Endothelial cell of umbilical vein (primary cell): Measurements from ENCODE around the gene HENMT1. TPM values are rescaled to one million over a fixed set of nuclear protein-coding genes. Genes with fewer than 3 reads are reported as not detected.

Experiments
- BruUV-seq: library from RNA; stranded (reverse); fragments of 400-500 nt; replicated peaks from 2 replicates; lab custom pipeline; 2021; lab: Mats Ljungman, UMichigan
- CTCF ChIA-PET: fragments of 300-600, 350-600 bp; sonication (Branson Sonifier 250); formaldehyde crosslinking; loops from one replicate; lab custom pipeline; 2021; ENCODE audit warnings: antibody characterized with exemption, inconsistent platforms; lab: Charles Lee
- POLR2A ChIA-PET: fragments of 300-600, 350-600 bp; sonication (Branson Sonifier 250); formaldehyde crosslinking; loops from one replicate; lab custom pipeline; 2021; ENCODE audit warnings: antibody characterized with exemption, inconsistent platforms; lab: Charles Lee
- DNase-seq: peaks from one replicate; pipeline ENCODE4 v3.0.0-alpha.2; 2011; ENCODE audit warnings: low read depth, low spot score
- FAIRE-seq: peaks from 2 replicates; lab custom pipeline; 2011; peaks lifted over from hg19 to GRCh38; lab: Jason Lieb, UNC
- H2AFZ ChIP-seq: 2 replicates; pipeline ENCODE4 v1.6.0; 2012; ENCODE audit warnings: low read depth, low read length, control low read depth, inconsistent platforms
- H3K27ac ChIP-seq: 2 replicates; pipeline ENCODE4 v1.5.1; 2011; ENCODE audit warnings: low read depth, mild to moderate bottlenecking, control low read depth, low read length, moderate library complexity; ENCODE audit not compliant: insufficient read depth
- H3K27me3 ChIP-seq, 2 experiments: 2 replicates each; pipeline versions ENCODE4 v1.6.0 to v1.6.1; 2011; ENCODE audit warnings: low read length in 2 of 2, mixed read lengths in 1 of 2; ENCODE audit not compliant: control insufficient read depth in 2 of 2, insufficient read depth in 2 of 2
- H3K36me3 ChIP-seq, 2 experiments: 2 replicates in 1 of 2; 3 replicates in 1 of 2; pipeline ENCODE4 v1.5.1; 2011; ENCODE audit warnings: low read length in 2 of 2, mild to moderate bottlenecking in 1 of 2, moderate library complexity in 1 of 2; ENCODE audit not compliant: control insufficient read depth in 2 of 2, insufficient read depth in 2 of 2; ENCODE audit errors: extremely low read depth in 1 of 2
- H3K4me1 ChIP-seq: 3 replicates; pipeline ENCODE4 v1.5.1; 2011; ENCODE audit warnings: mild to moderate bottlenecking, low read length; ENCODE audit not compliant: control insufficient read depth, insufficient read depth; ENCODE audit errors: extremely low read depth
- H3K4me2 ChIP-seq: 2 replicates; pipeline ENCODE4 v1.6.1; 2011; ENCODE audit warnings: low read length, control low read depth, mixed read lengths; ENCODE audit not compliant: insufficient read depth
- H3K4me3 ChIP-seq, 3 experiments: fragments of 200-600 bp in 1 of 3; sonication (generic), shearing (Covaris generic) in 1 of 3; replicated peaks in 1 of 3; 2 replicates each; pipeline ENCODE4 v1.5.1; 2011 to 2016; ENCODE audit warnings: control low read depth in 3 of 3, low read length in 3 of 3, mild to moderate bottlenecking in 2 of 3, inconsistent platforms in 1 of 3, low read depth in 1 of 3, moderate library complexity in 1 of 3; ENCODE audit not compliant: insufficient read depth in 1 of 3
- H3K79me2 ChIP-seq: 2 replicates; pipeline ENCODE4 v1.6.0; 2012; ENCODE audit warnings: low read length, inconsistent platforms; ENCODE audit not compliant: control insufficient read depth, insufficient read depth
- H3K9ac ChIP-seq: replicated peaks from 2 replicates; pipeline ENCODE3; 2011; ENCODE audit warnings: low read length, control low read depth; ENCODE audit not compliant: insufficient read depth; ENCODE audit errors: extremely low read depth
- H3K9me1 ChIP-seq: replicated peaks from 3 replicates; pipeline ENCODE4 v1.6.0; 2011; ENCODE audit warnings: mild to moderate bottlenecking, low read length; ENCODE audit not compliant: control insufficient read depth, insufficient read depth; ENCODE audit errors: extremely low read depth
- H3K9me3 ChIP-seq: replicated peaks from 2 replicates; pipeline ENCODE4 v1.5.1; 2012; ENCODE audit warnings: low read length, inconsistent platforms; ENCODE audit not compliant: control insufficient read depth, insufficient read depth
- H4K20me1 ChIP-seq: replicated peaks from 2 replicates; pipeline ENCODE3; 2011; ENCODE audit warnings: mild to moderate bottlenecking, low read length; ENCODE audit not compliant: control insufficient read depth, insufficient read depth; ENCODE audit errors: extremely low read depth
- FOS ChIP-seq: IDR thresholded peaks from 2 replicates; pipeline ENCODE4 v1.6.1; 2011; ENCODE audit warnings: mild to moderate bottlenecking, low read length, moderate library complexity, borderline replicate concordance; ENCODE audit not compliant: insufficient read depth
- POLR2A ChIP-seq: IDR thresholded peaks from 2 replicates; pipeline ENCODE4 v1.6.1; 2012; ENCODE audit warnings: low read depth, mild to moderate bottlenecking, control low read depth, low read length
- POLR2AphosphoS5 ChIP-seq: IDR thresholded peaks from 2 replicates; pipeline ENCODE4 v1.6.1; 2012; ENCODE audit warnings: low read depth, mild to moderate bottlenecking, control low read depth, low read length, moderate library complexity; ENCODE audit not compliant: insufficient read depth
- dilution Hi-C: fragments of 300-500 bp; cut with MboI; formaldehyde crosslinking; loops from one replicate; pipeline ENCODE4 v1.15.0; 2019; ENCODE audit warnings: low sequenced_read_pairs; ENCODE audit not compliant: extremely low pct_ligation_motif_present
- intact Hi-C: fragments of 100-400 bp; cut with micrococcal nuclease; formaldehyde crosslinking; loops from one replicate; pipeline ENCODE4 v1.10.0; 2022
- polyA plus RNA-seq, 4 experiments: library from polyadenylated mRNA; depleted of rRNA in 3 of 4; stranded (reverse) in 3 of 4; unstranded in 1 of 4; fragments of >200 nt; gene quantifications; 2 replicates each; pipeline versions ENCODE4 v1.2.1 to v1.2.3, GENCODE V29; 2011 to 2012; ENCODE audit warnings: missing spikeins in 1 of 4
- total RNA-seq: library from RNA; stranded (reverse); gene quantifications from 2 replicates; pipeline ENCODE4 v1.2.3, GENCODE V29; 2021
- TF ChIP-seq, protein P1 (sequence below), 2 donors: IDR thresholded peaks; 1 replicate in 1 of 2; 2 replicates in 1 of 2; pipeline ENCODE4 v1.5.1; 2011; ENCODE audit warnings: low read length in 2 of 2, mild to moderate bottlenecking in 2 of 2, moderate library complexity in 2 of 2, control low read depth in 1 of 2, inconsistent platforms in 1 of 2, low read depth in 1 of 2; ENCODE audit not compliant: insufficient read depth in 1 of 2; ENCODE audit errors: extremely low read depth in 1 of 2

The HENMT1 gene
- total and polyA plus RNA-seq, 2 donors (not counting 3 experiments of a cell fraction or from before 2014, with no cell fraction given), result 4.4 to 4.5 TPM

DNA sequence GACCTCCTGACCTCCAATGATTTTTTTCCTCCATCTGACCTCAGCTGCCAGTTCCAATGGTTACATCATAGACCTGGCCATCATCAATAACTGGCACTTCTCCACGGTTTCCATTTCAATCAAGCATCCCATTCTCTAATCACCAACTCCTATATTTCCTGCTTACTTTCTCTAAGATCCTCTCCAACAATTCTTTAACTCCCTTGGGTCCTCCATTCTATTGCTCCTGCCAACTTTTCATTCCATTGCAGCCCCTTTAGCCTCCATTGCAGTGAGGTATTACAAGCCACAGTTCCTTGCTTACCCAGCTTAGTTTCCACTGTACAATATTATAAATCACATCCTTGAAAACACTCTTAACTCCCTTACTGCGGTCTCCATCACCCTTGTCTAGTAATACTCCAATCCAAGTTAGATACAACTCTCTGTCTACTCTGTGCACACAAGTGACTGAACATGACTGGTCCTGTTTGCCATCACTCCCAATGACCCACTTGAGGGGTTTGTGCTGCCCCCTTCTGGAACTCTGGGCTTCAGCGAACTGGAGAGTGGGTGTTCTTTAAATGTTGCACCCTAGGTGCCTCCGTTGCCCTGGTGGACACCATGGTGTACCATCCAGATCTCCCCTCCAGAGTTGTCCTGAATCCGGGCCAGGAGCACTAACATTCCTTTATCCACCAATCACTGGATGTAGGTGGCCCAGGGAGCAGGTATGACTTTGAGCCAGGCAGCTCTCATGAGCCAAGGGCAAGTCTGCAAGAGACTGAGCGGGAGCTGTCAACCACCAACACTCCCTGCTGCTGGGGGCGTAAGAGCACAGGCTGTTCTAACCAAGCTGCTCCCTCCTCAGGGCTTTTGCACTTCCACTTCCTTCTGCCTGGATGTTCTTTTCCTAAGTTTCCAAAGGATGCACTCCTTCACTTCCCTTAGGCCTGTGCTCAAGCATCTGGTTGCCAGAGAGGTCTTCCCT is 48.1 kb upstream of the HENMT1 start:
- FAIRE-seq (no peak), DNase-seq (no peak)
- dilution Hi-C loops, result no loop called here
- Histone ChIP-seq H3K27ac (no peak overlapping the region), H3K9me3 (no peaks in the 10 kb centered on the region), H3K4me3 (no peak overlapping the region), H3K4me2 (no peak overlapping the region), H3K4me1 (peaks cover 10% of the 10 kb centered on the region), H3K36me3 (no peaks in the 10 kb centered on the region), H2AFZ (no peak overlapping the region), H3K79me2 (no peaks in the 10 kb centered on the region), H4K20me1 (no peaks in the 10 kb centered on the region), H3K9ac (no peak overlapping the region), H3K27me3 (no peaks in the 10 kb centered on the region), H3K9me1 (no peaks in the 10 kb centered on the region)
- TF ChIP-seq, protein P1, sequence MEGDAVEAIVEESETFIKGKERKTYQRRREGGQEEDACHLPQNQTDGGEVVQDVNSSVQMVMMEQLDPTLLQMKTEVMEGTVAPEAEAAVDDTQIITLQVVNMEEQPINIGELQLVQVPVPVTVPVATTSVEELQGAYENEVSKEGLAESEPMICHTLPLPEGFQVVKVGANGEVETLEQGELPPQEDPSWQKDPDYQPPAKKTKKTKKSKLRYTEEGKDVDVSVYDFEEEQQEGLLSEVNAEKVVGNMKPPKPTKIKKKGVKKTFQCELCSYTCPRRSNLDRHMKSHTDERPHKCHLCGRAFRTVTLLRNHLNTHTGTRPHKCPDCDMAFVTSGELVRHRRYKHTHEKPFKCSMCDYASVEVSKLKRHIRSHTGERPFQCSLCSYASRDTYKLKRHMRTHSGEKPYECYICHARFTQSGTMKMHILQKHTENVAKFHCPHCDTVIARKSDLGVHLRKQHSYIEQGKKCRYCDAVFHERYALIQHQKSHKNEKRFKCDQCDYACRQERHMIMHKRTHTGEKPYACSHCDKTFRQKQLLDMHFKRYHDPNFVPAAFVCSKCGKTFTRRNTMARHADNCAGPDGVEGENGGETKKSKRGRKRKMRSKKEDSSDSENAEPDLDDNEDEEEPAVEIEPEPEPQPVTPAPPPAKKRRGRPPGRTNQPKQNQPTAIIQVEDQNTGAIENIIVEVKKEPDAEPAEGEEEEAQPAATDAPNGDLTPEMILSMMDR (IDR thresholded peaks at IDR 0.05; ENCODE audit: extremely low read depth in 1 of 2, insufficient read depth in 1 of 2, low read depth in 1 of 2, low read length in 2 of 2), result peak in 1 of 2 donors; percentile 9
- TF ChIP-seq POLR2AphosphoS5, result no peak
- TF ChIP-seq POLR2A, result no peak
- TF ChIP-seq FOS, result no peak
- no TSS peak for BruUV-seq
- intact Hi-C loops, result no loop called here
- CTCF ChIA-PET, result interaction anchor here (1.0 kb wide), 1 partner anchor 10 kb away, joined by 3 read pairs; no protein-coding TSS in a partner anchor
- POLR2A ChIA-PET, result no interaction called here
